GM18519 (cell line): ENCODE results near the gene MRPL45.
A peak's percentile ranks its signal among the peaks of the same experiment; 100 is the strongest.

Experiments
- ATAC-seq: cut with Tn5 transposase; IDR thresholded peaks from one replicate; pipeline ENCODE4 v1.9.1; 2021; ENCODE audit warnings: mild to moderate bottlenecking, moderate library complexity; ENCODE audit not compliant: unreplicated experiment, low FRiP score

Gene MRPL45

DNA sequence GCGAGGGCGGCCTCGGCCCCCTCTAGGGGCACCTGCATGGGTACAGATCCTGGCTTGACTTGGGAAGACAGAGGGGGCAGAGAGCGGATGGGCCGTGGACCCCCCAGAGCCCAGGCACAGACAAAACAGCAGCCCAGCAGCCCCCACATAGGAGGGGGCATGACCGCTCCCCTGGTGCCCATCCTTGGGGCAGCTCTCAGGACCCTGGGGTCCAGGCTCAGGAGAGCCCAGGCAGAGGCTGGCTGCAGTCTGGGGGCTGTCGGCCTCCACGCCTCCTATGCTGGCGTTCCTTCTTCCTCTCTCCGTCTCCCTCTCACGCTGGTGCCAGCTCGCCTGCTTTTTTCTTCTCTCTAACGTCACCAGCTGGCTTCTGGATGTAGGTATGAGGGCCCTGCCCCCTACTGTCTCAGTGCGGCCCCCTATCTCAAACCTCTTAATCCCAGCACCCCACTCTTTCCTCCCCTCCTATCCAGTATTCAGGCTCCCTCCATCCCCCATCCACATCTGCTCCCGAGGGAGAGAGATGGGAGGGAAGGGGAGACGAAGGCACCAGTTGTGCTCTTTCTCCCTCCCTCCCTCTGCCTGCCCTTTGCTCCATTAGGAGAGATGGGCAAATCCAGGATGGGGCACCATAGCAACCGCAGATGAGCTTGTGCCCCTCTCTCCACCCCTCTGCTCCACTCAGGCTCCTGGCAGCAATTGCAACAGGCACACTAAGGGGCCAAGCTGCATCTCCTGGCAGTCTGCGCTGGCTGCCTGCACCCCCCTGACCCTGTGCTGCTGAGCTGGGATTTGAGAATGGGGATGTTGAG is 46.8 kb downstream of the MRPL45 start, which contains the start of gene GPR179:
Gene GPR179 (minus strand): TSS at position 349 of the 812 bp plus-strand sequence. CDS start 167 bp downstream, at position 182.
- no peak for ATAC-seq

DNA sequence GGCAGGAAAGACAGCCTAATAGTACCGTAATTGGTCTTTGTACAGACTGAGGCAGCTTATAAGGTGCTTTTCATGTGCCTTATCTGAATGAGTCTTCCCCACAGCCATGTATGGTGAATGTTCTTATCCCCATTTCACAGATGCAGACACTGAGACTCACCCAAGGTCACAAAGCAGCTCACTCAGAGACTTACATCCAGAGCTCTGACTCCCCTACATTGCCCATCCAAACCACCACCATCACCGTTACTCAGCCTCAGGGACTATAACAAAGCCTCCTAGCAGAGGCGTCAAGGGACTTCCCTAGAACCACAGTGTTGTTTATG is 47.4 kb downstream of the MRPL45 start:
- no peak for ATAC-seq

DNA sequence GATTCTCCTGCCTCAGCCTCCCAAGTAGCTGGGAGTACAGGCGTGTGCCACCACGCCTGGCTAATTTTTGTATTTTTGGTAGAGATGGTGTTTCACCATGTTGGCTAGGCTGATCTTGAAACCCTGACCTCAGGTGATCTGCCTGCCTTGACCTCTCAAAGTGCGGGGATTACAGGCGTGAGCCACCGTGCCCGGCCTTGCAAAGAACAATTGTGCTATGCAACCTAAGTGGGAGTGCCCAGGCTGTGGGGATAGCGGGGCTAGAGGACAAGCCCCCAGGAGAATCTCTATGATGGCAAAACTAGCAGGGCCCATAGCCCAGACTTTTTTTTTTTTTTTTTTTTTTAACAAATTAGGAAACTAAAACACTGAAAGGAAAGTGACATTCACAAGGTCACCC is 48.8 kb downstream of the MRPL45 start:
- no peak for ATAC-seq

DNA sequence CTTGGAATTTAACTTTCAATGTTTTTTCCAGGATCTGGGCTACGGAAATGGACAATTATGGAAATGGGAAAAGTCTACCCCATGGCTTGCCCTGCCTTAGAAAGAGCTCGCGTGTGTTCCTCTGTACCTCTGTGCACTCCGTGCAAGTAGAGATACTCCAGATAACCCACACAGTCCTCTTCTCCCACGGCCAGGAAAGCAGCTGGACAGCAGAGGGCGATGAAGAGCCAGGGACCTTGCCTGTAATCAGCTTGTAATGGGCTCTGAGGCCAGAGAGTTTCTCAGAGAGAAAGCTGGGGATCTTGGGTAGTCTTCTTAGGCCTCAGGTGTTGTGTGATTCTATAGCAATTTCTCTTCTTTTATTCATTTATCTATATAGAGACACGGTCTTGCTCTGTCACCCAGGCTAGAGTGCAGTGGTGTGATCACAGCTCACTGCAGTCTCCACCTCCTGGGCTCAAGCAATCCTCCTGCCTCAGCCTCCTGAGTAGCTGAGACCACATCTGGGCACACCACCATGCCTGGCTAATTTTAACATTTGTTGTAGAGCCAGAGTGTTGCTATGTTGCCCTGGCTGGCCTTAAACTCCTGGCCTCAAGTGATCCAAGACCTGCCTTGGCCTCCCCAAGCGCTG is 52.2 kb downstream of the MRPL45 start:
- ATAC-seq, result no peak

DNA sequence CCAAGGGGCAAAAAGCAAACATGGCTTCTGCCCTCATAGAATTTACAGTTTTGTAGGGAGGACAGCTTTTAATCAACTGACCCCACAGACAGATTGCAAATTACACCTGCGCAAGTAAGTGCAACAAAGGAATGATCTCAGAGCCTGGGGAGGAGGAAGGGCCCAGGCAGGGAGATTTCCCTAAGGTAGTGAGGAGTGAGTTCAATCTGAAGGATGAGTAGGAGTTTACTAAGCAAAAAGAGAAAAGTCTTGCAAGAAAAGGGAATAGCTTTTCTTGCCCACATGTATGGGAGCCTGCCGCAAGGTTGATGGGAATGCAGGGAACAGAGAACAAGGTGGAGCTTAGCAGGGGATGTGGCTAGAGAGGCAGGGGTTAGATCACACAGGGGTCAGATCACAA is 53.1 kb downstream of the MRPL45 start:
- no peak for ATAC-seq

DNA sequence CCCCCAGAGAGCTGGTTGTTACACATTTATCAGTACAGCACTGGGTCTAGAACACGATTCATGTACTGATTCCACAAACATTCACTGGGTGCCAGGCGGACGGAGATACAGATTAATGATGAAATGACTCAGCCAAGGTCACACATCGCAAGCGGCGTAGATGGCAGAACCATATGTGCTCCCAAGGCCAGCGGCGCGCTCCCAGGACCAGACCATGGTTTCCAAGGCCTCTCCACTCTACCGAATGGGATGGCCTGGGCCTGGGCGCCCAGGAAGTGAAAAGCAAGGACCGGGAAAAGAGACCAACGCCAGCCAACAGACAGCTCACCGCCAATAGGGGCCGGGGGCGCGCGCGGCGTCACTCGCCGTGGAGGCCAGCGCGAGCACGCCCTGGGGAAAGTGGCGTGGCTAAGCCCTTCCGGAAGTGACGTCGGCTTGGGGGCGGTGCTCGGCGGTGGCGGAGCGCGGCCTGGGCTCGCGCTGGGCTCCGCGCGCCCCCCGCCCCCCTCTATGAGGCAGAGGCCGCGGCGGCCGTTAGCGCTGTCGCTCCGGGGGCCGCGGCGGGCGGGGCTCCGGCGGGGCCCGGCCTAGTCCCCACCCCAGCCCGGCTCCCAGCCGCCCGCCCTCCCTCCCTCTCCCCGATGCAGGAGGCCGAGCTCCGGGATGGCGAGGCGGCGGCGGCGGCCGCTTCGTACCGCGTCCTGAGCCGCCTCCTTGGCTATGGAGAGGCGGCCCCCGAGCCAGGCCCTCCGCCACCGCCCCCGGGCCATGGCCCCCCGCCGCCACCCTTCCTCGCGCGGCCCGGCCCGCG is 54.6 kb downstream of the MRPL45 start, which contains the start of gene SOCS7:
Gene SOCS7 (plus strand): TSS at position 433 of the 811 bp plus-strand sequence. CDS start 209 bp downstream, at position 642.
- ATAC-seq, result peak; percentile 66

DNA sequence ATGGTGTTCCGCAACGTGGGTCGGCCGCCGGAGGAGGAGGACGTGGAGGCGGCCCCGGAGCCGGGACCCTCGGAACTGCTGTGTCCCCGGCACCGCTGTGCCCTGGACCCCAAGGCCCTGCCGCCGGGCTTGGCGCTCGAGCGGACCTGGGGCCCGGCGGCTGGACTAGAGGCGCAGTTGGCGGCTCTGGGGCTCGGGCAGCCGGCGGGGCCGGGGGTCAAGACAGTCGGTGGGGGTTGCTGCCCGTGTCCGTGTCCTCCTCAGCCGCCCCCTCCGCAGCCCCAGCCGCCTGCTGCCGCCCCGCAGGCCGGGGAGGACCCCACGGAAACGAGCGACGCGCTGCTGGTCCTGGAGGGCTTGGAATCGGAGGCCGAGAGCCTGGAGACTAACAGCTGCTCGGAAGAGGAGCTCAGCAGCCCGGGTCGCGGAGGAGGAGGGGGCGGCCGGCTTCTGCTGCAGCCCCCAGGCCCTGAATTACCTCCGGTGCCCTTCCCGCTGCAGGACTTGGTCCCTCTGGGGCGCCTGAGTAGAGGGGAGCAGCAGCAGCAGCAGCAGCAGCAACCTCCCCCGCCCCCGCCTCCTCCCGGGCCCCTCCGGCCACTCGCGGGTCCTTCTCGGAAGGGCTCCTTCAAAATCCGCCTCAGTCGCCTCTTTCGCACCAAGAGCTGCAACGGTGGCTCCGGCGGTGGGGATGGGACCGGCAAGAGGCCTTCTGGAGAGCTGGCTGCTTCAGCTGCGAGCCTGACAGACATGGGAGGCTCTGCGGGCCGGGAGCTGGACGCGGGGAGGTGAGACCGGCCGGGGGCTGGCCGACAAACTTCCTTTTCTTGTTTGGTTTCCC is 55.5 kb downstream of the MRPL45 start:
- ATAC-seq, result peak; percentile 11

DNA sequence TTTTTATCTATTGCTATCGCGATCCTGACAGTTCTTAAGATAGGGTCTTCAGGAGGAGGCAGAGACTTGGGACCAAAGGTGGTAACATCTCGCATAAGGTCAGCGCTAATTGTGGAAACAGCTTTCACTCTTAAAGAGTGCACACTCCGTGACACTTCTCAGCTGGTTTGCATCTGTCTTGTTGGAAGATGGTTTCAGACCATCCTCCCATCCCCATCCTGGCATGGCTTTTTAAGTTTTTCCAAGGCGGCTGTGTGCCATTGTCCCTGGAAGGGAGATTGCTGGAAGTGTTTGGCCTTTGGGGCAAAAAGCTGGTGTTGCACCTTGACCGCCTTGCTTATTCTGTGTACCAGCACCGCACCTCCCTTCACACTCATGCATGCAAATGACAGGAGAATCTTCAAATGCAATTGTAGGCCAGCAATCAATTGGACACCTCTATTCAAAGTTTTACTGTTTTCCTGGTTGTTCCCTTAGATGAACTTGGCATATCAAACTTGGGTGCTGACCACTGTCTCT is 56.2 kb downstream of the MRPL45 start:
- ATAC-seq, result no peak

DNA sequence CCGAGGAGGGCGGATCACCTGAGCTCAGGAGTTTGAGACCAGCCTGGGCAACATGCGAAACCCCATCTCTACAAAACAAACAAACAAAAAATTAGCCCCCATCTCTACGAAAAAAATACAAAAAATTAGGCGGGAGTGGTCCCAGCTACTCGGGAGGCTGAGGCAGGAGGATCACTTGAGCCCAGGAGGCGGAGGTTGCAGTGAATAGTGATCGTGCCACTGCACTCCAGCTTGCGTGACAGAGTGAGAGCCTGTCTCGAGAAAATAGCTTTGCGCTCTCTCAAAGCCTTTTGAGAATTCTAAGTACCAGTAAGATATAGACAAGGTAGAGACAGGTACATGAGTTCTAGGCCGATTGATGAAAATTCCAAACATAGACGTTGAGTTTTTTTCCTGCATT is 56.7 kb downstream of the MRPL45 start:
- ATAC-seq, result no peak

DNA sequence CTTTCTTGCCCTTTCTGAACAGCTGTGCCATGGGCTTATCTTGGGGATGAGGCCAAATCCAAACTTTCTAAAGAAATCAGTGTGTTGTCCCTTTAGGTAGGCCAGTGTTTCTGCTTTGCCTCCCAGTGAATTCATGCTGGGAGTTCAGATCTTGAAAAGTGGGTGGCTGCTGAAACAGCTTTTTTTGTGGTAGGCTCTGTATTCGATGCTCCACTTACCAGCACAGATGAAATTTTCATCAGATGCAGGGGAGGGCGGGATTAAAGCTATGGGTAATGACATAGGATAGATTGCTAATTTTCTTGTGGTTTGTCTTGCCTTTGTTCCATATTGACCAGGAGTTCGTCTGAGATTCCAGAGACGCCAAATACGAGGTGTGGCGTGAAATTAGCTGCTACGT is 57.5 kb downstream of the MRPL45 start:
- no peak for ATAC-seq

DNA sequence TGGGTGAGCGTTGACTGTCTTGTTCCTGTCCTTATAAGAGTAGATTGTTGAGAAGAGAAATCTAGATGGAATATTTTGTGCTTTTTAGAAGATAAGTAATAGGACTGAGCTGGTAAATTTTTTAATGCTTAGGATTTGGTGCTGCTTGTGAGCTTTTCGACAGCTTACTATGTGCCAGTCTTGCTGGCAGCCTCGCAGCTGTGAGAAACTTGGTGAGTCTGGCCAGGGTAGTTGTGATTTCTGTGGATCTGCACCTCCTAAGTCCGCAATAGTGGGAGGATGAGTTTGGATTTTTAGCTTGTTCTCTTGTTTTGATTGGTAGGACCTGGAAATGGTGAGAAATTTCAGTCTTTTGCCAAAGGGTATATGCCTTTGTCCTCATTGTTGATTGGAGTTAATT is 58.3 kb downstream of the MRPL45 start:
- ATAC-seq, result no peak

DNA sequence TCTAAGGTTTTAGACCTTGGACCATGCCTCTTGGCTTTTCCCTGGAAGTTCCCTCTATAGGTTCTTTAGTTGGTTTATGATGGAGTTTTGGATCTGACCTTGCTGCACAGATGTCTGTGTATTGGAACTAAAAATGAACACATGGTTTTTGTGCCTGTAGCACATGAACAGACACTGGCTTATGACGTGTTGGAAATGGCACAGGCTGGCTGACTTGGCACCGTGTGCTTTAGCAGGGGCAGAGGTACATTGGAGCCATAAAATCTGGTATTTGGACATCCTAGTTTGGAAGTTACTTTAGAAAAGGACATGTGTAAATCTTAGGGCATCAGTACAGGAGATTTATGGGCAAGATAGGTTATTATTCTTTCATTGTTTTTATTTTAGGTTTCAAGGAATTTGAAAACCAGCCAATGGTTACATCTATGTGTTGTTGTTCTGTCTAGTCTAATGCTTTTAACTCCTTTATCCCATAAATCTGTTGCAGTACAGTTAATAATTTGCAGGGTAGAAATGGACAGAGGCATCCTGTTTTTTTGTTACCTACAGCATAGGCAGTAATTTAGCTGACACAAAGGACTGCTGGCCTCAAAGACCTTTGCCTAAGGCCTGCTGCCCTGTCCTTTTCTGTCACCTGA is 60.6 kb downstream of the MRPL45 start:
- ATAC-seq, result no peak

DNA sequence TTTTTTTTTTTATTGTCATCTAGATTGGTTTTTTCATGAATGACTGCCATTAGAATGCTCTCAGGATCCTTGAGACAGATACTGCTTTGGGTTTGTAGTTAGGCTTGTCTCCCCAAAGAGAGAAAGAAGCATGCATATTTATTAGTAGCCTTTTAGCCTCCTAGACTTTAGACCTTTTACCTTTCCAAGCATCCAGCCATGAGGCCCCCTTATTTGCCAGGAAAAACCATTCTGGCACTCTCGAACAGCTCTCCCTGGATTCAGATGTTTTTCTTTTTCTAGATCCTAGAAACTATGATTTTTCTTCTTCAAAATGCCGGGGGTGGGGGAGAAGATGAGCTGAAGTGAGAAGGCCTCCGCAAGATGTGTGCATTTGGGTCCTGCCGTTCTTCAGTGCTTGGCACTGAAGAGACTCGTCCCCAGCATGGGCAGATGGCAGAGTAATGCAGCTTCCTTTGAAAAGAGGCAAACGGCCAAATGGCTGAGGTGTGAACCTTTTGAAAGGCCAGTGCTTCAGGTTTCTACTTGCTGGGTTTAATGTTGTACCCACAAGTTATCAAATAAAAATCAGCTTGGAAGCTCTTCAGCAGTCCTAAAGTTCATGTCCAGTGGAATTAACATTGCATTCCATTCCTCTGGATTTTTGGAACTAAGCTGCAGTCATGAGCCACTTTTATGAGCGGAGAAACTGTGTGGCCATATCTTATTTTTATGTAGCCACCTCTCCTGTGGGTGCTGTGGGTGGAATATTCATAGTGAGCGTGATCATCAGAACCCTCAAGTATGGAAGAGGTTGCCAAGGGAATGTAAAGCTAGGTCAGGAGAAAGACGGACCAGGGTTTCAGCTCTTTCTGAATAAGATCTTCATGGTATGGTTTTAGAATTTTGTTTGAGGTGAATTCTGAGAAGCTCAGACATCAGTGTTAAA is 61.9 kb downstream of the MRPL45 start:
- ATAC-seq, result no peak

DNA sequence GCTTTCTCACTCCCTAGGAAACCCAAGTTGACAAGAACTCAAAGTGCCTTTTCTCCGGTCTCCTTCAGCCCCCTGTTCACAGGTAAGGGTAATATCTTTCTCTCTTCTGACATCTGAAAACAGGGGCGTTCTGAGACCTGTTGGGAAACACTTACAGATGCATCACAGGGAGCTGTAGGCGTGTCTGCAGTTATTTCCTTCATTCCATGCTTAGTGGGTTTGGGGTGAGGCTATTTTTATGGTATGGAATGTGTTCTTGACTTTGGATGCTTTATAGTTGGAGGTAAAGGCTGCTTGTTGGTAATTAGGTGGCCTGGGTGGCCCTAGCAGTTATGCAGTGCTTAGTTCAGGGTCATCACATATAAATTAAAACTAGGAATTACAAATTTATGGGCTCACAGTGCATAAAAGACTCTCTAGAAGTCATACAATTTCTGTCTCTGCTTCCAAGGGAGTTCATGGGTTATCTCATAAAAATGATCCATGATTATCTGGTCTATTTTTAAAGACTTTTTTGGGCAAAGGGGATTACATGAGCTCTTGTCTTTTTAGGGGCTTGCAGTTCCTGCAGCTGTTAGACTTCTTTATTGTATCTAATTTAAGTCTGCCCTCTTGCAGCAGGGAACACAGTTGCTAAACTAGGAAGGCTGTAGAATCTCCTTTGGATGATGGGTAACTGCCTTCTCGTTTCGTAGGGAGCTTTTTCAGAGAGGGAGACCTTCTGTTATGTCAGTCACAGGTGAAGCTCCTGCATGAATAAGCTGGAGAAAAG is 64.9 kb downstream of the MRPL45 start:
- no peak for ATAC-seq

DNA sequence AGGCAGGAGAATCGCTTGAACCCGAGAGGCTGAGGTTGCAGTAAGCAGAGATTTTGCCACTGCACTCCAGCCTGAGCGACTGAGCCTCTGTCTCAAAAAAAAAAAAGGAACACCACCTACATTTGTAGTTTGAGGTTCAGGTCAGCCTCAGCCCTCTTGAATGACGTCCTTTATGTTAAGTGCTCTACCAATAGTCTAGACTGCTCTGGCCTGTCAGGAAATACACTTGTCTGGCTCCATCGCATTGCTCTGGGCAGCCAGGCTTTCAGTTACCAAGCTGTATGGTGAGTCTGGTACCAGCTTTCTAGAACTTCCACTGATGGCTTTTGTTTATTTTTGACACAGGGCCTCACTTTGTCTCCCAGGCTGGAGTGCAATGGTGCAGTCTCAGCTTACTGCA is 66.0 kb downstream of the MRPL45 start:
- ATAC-seq, result no peak

DNA sequence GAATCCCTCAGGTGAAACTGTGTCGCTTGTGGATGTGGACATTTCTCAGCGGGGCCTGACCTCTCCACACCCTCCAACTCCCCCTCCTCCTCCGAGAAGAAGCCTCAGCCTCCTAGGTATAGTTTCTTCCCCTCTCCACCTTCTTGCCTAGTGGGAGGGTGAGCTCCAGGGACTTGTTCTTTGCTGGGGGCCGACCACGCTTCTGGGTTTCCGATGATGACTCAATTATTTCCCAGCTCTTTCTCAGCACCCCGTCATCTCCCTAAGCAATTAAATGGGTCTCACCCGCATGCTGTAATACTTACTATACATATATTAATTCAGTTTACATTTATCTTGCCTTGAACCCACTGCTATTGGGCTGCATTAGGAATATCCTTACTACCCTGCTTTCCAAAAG is 67.8 kb downstream of the MRPL45 start:
- no peak for ATAC-seq

DNA sequence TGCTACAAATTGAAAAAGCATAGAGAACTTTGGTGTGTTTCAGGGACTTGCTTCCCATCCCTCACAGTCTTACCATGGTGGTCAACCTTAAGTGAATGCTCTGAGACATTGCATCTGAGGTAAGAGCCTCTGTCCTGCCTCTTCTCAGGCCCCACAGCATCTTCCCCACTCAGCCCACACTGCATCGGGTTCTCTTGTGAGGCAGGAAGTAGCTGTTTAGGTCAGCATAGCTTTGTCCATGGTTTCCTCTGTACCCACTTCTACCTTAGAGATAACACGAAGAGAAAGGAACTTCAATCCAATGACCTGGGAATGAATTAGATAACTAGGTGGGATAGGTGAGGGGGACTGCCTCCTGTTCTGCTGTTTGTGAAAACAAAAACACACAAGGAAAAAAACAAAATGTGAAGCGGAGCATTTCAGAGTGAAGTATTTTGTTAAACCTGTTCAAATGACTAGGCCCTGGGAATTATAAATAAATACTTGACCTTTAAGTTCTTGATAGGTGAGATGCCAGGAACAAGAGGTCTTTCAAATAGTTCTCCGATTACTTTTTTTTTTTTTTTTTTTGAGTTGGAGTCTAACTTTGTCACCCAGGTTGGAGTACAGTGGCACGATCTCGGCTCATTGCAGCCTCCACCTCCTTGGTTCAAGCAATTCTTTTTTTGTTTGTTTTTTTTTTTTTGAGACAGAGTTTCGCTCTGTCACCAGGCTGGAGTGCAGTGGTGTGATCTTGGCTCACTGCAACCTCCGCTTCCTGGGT is 72.3 kb downstream of the MRPL45 start:
- ATAC-seq, result no peak
